Hair follicle dermal papilla cell (primary cell): ENCODE results near the gene CALML4. TPM values are rescaled to one million over a fixed set of nuclear protein-coding genes. Genes with fewer than 3 reads are reported as not detected.

Experiments used
- total RNA-seq: library from RNA; depleted of rRNA; stranded (reverse); fragments of >200 nt; gene quantifications from 2 replicates; pipeline ENCODE4 v1.2.3, GENCODE V29; 2012

The CALML4 gene, protein sequence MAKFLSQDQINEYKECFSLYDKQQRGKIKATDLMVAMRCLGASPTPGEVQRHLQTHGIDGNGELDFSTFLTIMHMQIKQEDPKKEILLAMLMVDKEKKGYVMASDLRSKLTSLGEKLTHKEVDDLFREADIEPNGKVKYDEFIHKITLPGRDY
- total RNA-seq: 3.2 and 3.3 TPM in 2 replicates

GRCh38 chr15:68204776-68205557 is at the start of gene CALML4:
Gene CALML4, minus strand, starts transcription at chr15:68205332. Its CDS starts 85 bp downstream, at chr15:68205247.

DNA sequence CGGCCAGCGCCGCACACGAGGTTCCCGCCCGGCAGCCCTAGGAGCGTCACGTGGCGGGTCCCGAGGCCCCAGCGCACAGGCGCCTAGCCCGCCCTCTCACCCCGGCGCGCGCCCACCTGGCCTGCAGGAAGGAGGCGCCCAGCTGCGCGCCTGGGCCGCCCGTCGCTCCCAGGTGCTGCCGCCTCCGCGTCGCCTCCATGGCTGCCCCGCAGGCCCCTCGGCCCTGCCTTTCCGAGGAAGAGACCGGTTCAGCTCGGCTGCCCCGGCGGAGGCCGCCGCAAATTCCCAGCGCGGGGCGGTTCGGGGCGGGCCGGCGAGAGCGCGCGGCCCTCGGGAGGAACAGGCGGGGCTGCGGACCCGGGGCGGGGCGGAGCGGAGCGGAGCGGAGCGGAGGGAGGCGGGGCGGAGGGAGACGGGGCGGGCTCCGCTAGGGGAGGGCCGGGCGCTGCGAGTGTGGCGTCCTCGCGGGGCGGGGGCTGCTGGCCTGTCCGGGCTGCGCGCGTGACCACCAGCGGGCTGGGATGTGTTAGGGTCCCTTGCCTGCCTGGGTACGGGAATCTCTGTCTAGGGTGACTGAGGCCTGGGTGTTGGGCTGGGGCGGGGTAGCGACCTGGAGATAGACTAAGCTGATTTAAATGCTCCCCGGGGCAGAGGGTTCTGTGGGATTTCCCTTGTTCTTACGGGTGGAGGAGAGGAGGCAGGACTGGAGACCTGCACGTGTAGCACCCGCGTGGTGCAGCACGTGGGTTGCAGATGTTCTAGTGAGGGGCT is 24.4 kb upstream of the CALML4 start, which contains the start of gene CLN6:
Gene CLN6, minus strand, starts transcription at position 343 of the 771 bp plus-strand sequence. Its CDS starts 144 bp downstream, at position 199.

Other genes with a start within 250 kb of the CALML4 start
- gene PIAS1, start 151.0 kb downstream of the CALML4 start, total RNA-seq: 28.6 and 29.9 TPM in 2 replicates
- 16.9 and 20.1 TPM in 2 replicates for gene CLN6, start 24.4 kb upstream of the CALML4 start, total RNA-seq
- gene FEM1B, start 72.4 kb upstream of the CALML4 start, total RNA-seq: 59.7 and 75.5 TPM in 2 replicates
- gene ITGA11, start 226.8 kb upstream of the CALML4 start, total RNA-seq: 11.4 and 21.9 TPM in 2 replicates